Measurements from ENCODE around the gene NASP.

GRCh38 chr1:45563843-45564242 lies 20.0 kb upstream of the NASP start:
- TF ChIP-seq CTCF (IDR thresholded peaks at IDR 0.05) (no peak), MAX (CRISPR knock-in tag; IDR thresholded peaks at IDR 0.05) (no peak), ATF2 (CRISPR knock-in tag; IDR thresholded peaks at IDR 0.05; ENCODE audit: borderline replicate concordance, low read depth) (no peak), ZSCAN18 (CRISPR knock-in tag; IDR thresholded peaks at IDR 0.05) (no peak), NFYB (CRISPR knock-in tag; conservative IDR thresholded peaks at IDR 0.05; ENCODE audit: low read depth) (no peak), KAT7 (CRISPR knock-in tag; IDR thresholded peaks at IDR 0.05; ENCODE audit: borderline replicate concordance) (no peak), SP1 (CRISPR knock-in tag; conservative IDR thresholded peaks at IDR 0.05) (no peak), TCF7 (CRISPR knock-in tag; IDR thresholded peaks at IDR 0.05; ENCODE audit: low read depth) (no peak), FOXP1 (CRISPR knock-in tag; IDR thresholded peaks at IDR 0.05; ENCODE audit: borderline replicate concordance) (no peak), ATF3 (CRISPR knock-in tag; conservative IDR thresholded peaks at IDR 0.05) (no peak)

All from WTC11 (cell line).